H1 (cell line): ENCODE measurements around the gene BCAS3. TPM values are rescaled to one million over a fixed set of nuclear protein-coding genes. Genes with fewer than 3 reads are reported as not detected.

Experiments
- CTCF ChIA-PET: fragments of 300-600 bp; sonication (Branson Sonifier 250); formaldehyde crosslinking; loops from one replicate; lab custom pipeline; 2021; ENCODE audit not compliant: partially characterized antibody; lab: Charles Lee
- POLR2A ChIA-PET: fragments of 300-600 bp; sonication (Branson Sonifier 250); formaldehyde crosslinking; loops from one replicate; lab custom pipeline; 2021; ENCODE audit warnings: inconsistent platforms; ENCODE audit not compliant: partially characterized antibody; lab: Charles Lee
- DNase-seq, 2 experiments: peaks; one replicate each; pipeline versions ENCODE4 v3.0.0 to v3.0.0-alpha.2; 2010 to 2022; ENCODE audit warnings: low spot score in 2 of 2, low read depth in 1 of 2, mixed read lengths in 1 of 2
- FAIRE-seq: peaks from 2 replicates; lab custom pipeline; 2011; peaks lifted over from hg19 to GRCh38; lab: Jason Lieb, UNC
- H2AFZ ChIP-seq: 2 replicates; pipeline ENCODE4 v1.8.1; 2012; ENCODE audit warnings: low read length, inconsistent platforms
- H2AK5ac ChIP-seq: 2 replicates; pipeline ENCODE4 v1.6.1; 2013; ENCODE audit warnings: low read depth, low read length
- H2BK120ac ChIP-seq: replicated peaks from 2 replicates; pipeline ENCODE3; 2013; ENCODE audit warnings: low read depth, low read length, inconsistent platforms
- H2BK12ac ChIP-seq: 2 replicates; pipeline ENCODE4 v1.6.1; 2013; ENCODE audit warnings: low read depth, low read length
- H2BK15ac ChIP-seq: 2 replicates; pipeline ENCODE4 v1.6.1; 2013; ENCODE audit warnings: low read length
- H2BK20ac ChIP-seq: 2 replicates; pipeline ENCODE4 v1.6.1; 2013; ENCODE audit warnings: low read length
- H2BK5ac ChIP-seq: 2 replicates; pipeline ENCODE4 v1.6.1; 2013; ENCODE audit warnings: low read depth, low read length
- H3K14ac ChIP-seq: 2 replicates; pipeline ENCODE4 v1.6.1; 2013; ENCODE audit warnings: inconsistent platforms; ENCODE audit not compliant: insufficient read length
- H3K18ac ChIP-seq: 2 replicates; pipeline ENCODE4 v1.6.1; 2013; ENCODE audit warnings: low read length; ENCODE audit errors: extremely low read depth
- H3K23ac ChIP-seq: 2 replicates; pipeline ENCODE4 v1.6.1; 2013; ENCODE audit warnings: inconsistent platforms; ENCODE audit not compliant: insufficient read length
- H3K23me2 ChIP-seq: 2 replicates; pipeline ENCODE4 v1.6.1; 2013; ENCODE audit warnings: low read depth, low read length
- H3K27ac ChIP-seq: 2 replicates; pipeline ENCODE4 v1.6.1; 2011; ENCODE audit warnings: low read depth, low read length, inconsistent platforms
- H3K27me3 ChIP-seq, 4 experiments: replicated peaks in 1 of 4; 1 replicate in 1 of 4; 2 replicates in 3 of 4; pipeline versions ENCODE4 v1.6.1 to v1.8.1; 2011 to 2013; ENCODE audit warnings: low read length in 3 of 4, mild to moderate bottlenecking in 3 of 4, inconsistent platforms in 2 of 4, mixed read lengths in 2 of 4, moderate library complexity in 1 of 4; ENCODE audit not compliant: control insufficient read depth in 3 of 4, insufficient read depth in 3 of 4; ENCODE audit errors: extremely low read depth in 1 of 4
- H3K36me3 ChIP-seq, 4 experiments: 2 replicates each; pipeline versions ENCODE4 v1.6.1 to v1.8.1; 2011 to 2013; ENCODE audit warnings: mild to moderate bottlenecking in 4 of 4, low read length in 3 of 4, moderate library complexity in 2 of 4, control low read depth in 1 of 4, inconsistent platforms in 1 of 4; ENCODE audit not compliant: insufficient read depth in 4 of 4, control insufficient read depth in 2 of 4
- H3K4ac ChIP-seq: replicated peaks from 2 replicates; pipeline ENCODE3; 2013; ENCODE audit warnings: low read length, low read depth, mixed read lengths, inconsistent platforms; ENCODE audit not compliant: insufficient read length
- H3K4me1 ChIP-seq, 4 experiments: replicated peaks in 1 of 4; 1 replicate in 1 of 4; 2 replicates in 3 of 4; pipeline versions ENCODE4 v1.6.1 to v1.8.1; 2011 to 2013; ENCODE audit warnings: low read length in 3 of 4, inconsistent platforms in 2 of 4, mixed read lengths in 1 of 4; ENCODE audit not compliant: insufficient read depth in 4 of 4, control insufficient read depth in 3 of 4
- H3K4me2 ChIP-seq, 2 experiments: 2 replicates each; pipeline versions ENCODE4 v1.6.1 to v1.8.1; 2011 to 2013; ENCODE audit warnings: low read depth in 2 of 2, low read length in 2 of 2, control low read depth in 1 of 2, inconsistent platforms in 1 of 2, mild to moderate bottlenecking in 1 of 2; ENCODE audit not compliant: insufficient read depth in 1 of 2
- H3K4me3 ChIP-seq, 4 experiments: fragments of 200-600, 300-600 bp in 1 of 4; sonication (generic), shearing (Covaris generic), sonication (Bioruptor Twin) in 1 of 4; 2 replicates each; pipeline versions ENCODE4 v1.5.1 to v1.8.1; 2011 to 2016; ENCODE audit warnings: low read length in 4 of 4, low read depth in 3 of 4, control low read depth in 2 of 4, inconsistent platforms in 2 of 4, mild to moderate bottlenecking in 2 of 4, mixed read lengths in 1 of 4, moderate library complexity in 1 of 4; ENCODE audit not compliant: insufficient read depth in 2 of 4; ENCODE audit errors: extremely low read depth in 1 of 4
- H3K56ac ChIP-seq: replicated peaks from 2 replicates; pipeline ENCODE3; 2013; ENCODE audit warnings: low read depth, mild to moderate bottlenecking, mixed read lengths, low read length, inconsistent platforms; ENCODE audit not compliant: insufficient read length
- H3K79me1 ChIP-seq: 2 replicates; pipeline ENCODE4 v1.6.1; 2013; ENCODE audit warnings: low read depth, low read length, control low read depth
- H3K79me2 ChIP-seq, 2 experiments: 2 replicates each; pipeline versions ENCODE4 v1.6.1 to v1.8.1; 2012 to 2013; ENCODE audit warnings: low read length in 2 of 2, mild to moderate bottlenecking in 2 of 2, inconsistent platforms in 1 of 2; ENCODE audit not compliant: insufficient read depth in 2 of 2, control insufficient read depth in 1 of 2
- H3K9ac ChIP-seq, 4 experiments: replicated peaks in 1 of 4; 1 replicate in 1 of 4; 2 replicates in 3 of 4; pipeline versions ENCODE4 v1.6.1 to v1.8.1; 2011 to 2013; ENCODE audit warnings: low read depth in 3 of 4, low read length in 3 of 4, control low read depth in 2 of 4, mild to moderate bottlenecking in 2 of 4, moderate library complexity in 2 of 4, inconsistent platforms in 1 of 4; ENCODE audit errors: extremely low read depth in 1 of 4
- H3K9me3 ChIP-seq, 2 experiments: 2 replicates each; pipeline versions ENCODE4 v1.6.1 to v1.8.1; 2012 to 2013; ENCODE audit warnings: mild to moderate bottlenecking in 2 of 2, moderate library complexity in 2 of 2, control low read depth in 1 of 2, inconsistent platforms in 1 of 2, low read depth in 1 of 2, low read length in 1 of 2, mixed read lengths in 1 of 2; ENCODE audit not compliant: insufficient read depth in 2 of 2
- H4K20me1 ChIP-seq, 2 experiments: replicated peaks in 1 of 2; 2 replicates each; pipeline versions ENCODE3 to v1.8.1; 2011 to 2013; ENCODE audit warnings: inconsistent platforms in 2 of 2, low read length in 2 of 2, mild to moderate bottlenecking in 1 of 2; ENCODE audit not compliant: insufficient read depth in 2 of 2, control insufficient read depth in 1 of 2
- H4K5ac ChIP-seq: 2 replicates; pipeline ENCODE4 v1.6.1; 2013; ENCODE audit warnings: low read length, low read depth, mixed read lengths, inconsistent platforms; ENCODE audit not compliant: insufficient read length
- H4K8ac ChIP-seq: 2 replicates; pipeline ENCODE4 v1.8.0; 2013; ENCODE audit warnings: mild to moderate bottlenecking, moderate library complexity, low read length, inconsistent platforms; ENCODE audit not compliant: insufficient read depth; ENCODE audit errors: extremely low read depth
- H4K91ac ChIP-seq: replicated peaks from 2 replicates; pipeline ENCODE3; 2013; ENCODE audit warnings: low read length, mixed read lengths, inconsistent platforms; ENCODE audit not compliant: insufficient read length
- EP300 ChIP-seq, 2 experiments: IDR thresholded peaks; 1 replicate in 1 of 2; 2 replicates in 1 of 2; pipeline ENCODE4 v1.6.1; 2011 to 2012; ENCODE audit warnings: low read depth in 2 of 2, low read length in 2 of 2, mild to moderate bottlenecking in 2 of 2, borderline replicate concordance in 1 of 2, inconsistent platforms in 1 of 2, moderate library complexity in 1 of 2
- GABPA ChIP-seq: IDR thresholded peaks from 2 replicates; pipeline ENCODE4 v1.6.1; 2011; ENCODE audit warnings: mild to moderate bottlenecking, low read length, moderate library complexity, borderline replicate concordance; ENCODE audit not compliant: insufficient read depth
- MAFK ChIP-seq: IDR thresholded peaks from 2 replicates; pipeline ENCODE4 v1.6.1; 2012; ENCODE audit warnings: low read depth, mild to moderate bottlenecking, improper control_type of control experiment, low read length
- MAX ChIP-seq: IDR thresholded peaks from 2 replicates; pipeline ENCODE4 v1.6.1; 2012; ENCODE audit warnings: inconsistent platforms
- PHF8 ChIP-seq: fragments of 200-600 bp; sonication (generic); conservative IDR thresholded peaks from 2 replicates; pipeline ENCODE4 v1.7.1; 2012; ENCODE audit warnings: low read depth, mild to moderate bottlenecking, inconsistent platforms, low read length, moderate library complexity
- POLR2A ChIP-seq, 2 experiments: IDR thresholded peaks; 1 replicate in 1 of 2; 2 replicates in 1 of 2; pipeline ENCODE4 v1.6.1; 2011; ENCODE audit warnings: low read depth in 2 of 2, low read length in 2 of 2, mild to moderate bottlenecking in 2 of 2; ENCODE audit errors: control extremely low read depth in 1 of 2
- RAD21 ChIP-seq, 2 experiments: IDR thresholded peaks in 1 of 2; conservative IDR thresholded peaks in 1 of 2; 2 replicates each; pipeline ENCODE4 v1.6.1; 2011; ENCODE audit warnings: low read depth in 2 of 2, low read length in 2 of 2, improper control_type of control experiment in 1 of 2, inconsistent platforms in 1 of 2, mild to moderate bottlenecking in 1 of 2, moderate library complexity in 1 of 2
- RNF2 ChIP-seq: fragments of 200-900, 300-1000 bp; sonication (generic); IDR thresholded peaks from 2 replicates; pipeline ENCODE4 v1.7.1; 2016; ENCODE audit warnings: borderline replicate concordance, low read depth, mild to moderate bottlenecking, antibody characterized with exemption, low read length; ENCODE audit not compliant: poor library complexity, severe bottlenecking; ENCODE audit errors: missing control alignments
- SIN3A ChIP-seq, 2 experiments: IDR thresholded peaks in 1 of 2; conservative IDR thresholded peaks in 1 of 2; 2 replicates each; pipeline ENCODE4 v1.6.1; 2011 to 2012; ENCODE audit warnings: low read length in 2 of 2, improper control_type of control experiment in 1 of 2, low read depth in 1 of 2, mild to moderate bottlenecking in 1 of 2
- SP1 ChIP-seq: IDR thresholded peaks from 2 replicates; pipeline ENCODE4 v1.6.1; 2011; ENCODE audit warnings: low read depth, low read length
- WGBS, 2 experiments: shearing (Covaris generic) in 1 of 2; methylation state at CpG; one replicate each; pipeline versions ENCODE4 v1.1.6 to v1.1.7; 2013 to 2015; ENCODE audit warnings: low lambda C conversion rate in 2 of 2, mixed read lengths in 2 of 2, inconsistent platforms in 1 of 2, low coverage in 1 of 2, missing lambda C conversion rate in 1 of 2; ENCODE audit not compliant: insufficient replicate concordance in 2 of 2, insufficient coverage in 1 of 2, insufficient read length in 1 of 2; ENCODE audit errors: extremely low coverage in 1 of 2, missing lambda C conversion rate in 1 of 2; 5-methylcytosine and 5-hydroxymethylcytosine counted together
- polyA plus RNA-seq, 7 experiments: library from polyadenylated mRNA; depleted of rRNA in 3 of 7; stranded (reverse) in 5 of 7; unstranded in 2 of 7; fragments of >200 nt in 5 of 7; fragments of 200-250 nt in 2 of 7; gene quantifications; 1 replicate in 5 of 7; 2 replicates in 1 of 7; 4 replicates in 1 of 7; pipeline versions ENCODE4 v1.2.1 to v1.2.3, GENCODE V29; 2011 to 2013; ENCODE audit warnings: missing spikeins in 2 of 7, mixed read lengths in 2 of 7
- total RNA-seq: library from RNA; stranded (reverse); fragmentation: NEBNext Ultra II Directional; extraction: Animal tissue kit (Norgen Biotek cat#: 25700); gene quantifications from 2 replicates; pipeline ENCODE4 v1.2.1, GENCODE V29; 2021

Gene BCAS3
- total and polyA plus RNA-seq, 2 of the 8 experiments (the other 6 are each of a cell fraction or from before 2014, with no cell fraction given), result 9.9 to 13.3 TPM

GRCh38 chr17:61175298-61176142 lies 497.9 kb downstream of the BCAS3 start:
- FAIRE-seq, result no peak
- POLR2A ChIA-PET, result no interaction called here
- no peaks in the 10 kb centered on the region for H4K20me1 ChIP-seq
- no peak for TF ChIP-seq GABPA
- TF ChIP-seq SIN3A (conservative IDR thresholded peaks at IDR 0.05 in 1 of 2, IDR thresholded peaks at IDR 0.05 in 1 of 2; ENCODE audit: low read depth in 1 of 2, low read length in 2 of 2), result no peak
- TF ChIP-seq PHF8, result no peak
- no peak for TF ChIP-seq RNF2
- no peak for TF ChIP-seq POLR2A (IDR thresholded peaks at IDR 0.05; ENCODE audit: control extremely low read depth in 1 of 2, low read depth in 2 of 2, low read length in 2 of 2)
- TF ChIP-seq SP1, result no peak
- no peak for TF ChIP-seq EP300 (IDR thresholded peaks at IDR 0.05; ENCODE audit: borderline replicate concordance in 1 of 2, low read depth in 2 of 2, low read length in 2 of 2)
- TF ChIP-seq MAFK, result no peak
- TF ChIP-seq MAX, result no peak
- no peak for TF ChIP-seq RAD21 (IDR thresholded peaks at IDR 0.05 in 1 of 2, conservative IDR thresholded peaks at IDR 0.05 in 1 of 2; ENCODE audit: low read depth in 2 of 2, low read length in 2 of 2)

More at GRCh38 chr17:61175298-61176142, 497.9 kb downstream of the BCAS3 start:
- Histone ChIP-seq H3K18ac (no peak overlapping the region), H4K91ac (no peak overlapping the region), H3K4me1 (peaks cover 0 to 4% (median 0%) of the 10 kb centered on the region in 4 experiments; a peak in 1 of 7 replicates), H3K4me2 (no peak overlapping the region), H3K9me3 (no peaks in the 10 kb centered on the region), H3K14ac (no peak overlapping the region), H3K4ac (no peak overlapping the region), H3K79me1 (no peaks in the 10 kb centered on the region), H3K23me2 (no peaks in the 10 kb centered on the region), H2AK5ac (no peak overlapping the region), H4K5ac (no peak overlapping the region), H3K36me3 (no peaks in the 10 kb centered on the region), H2BK15ac (no peak overlapping the region), H2BK5ac (no peak overlapping the region), H2BK120ac (no peak overlapping the region), H2AFZ (no peak overlapping the region), H3K23ac (no peak overlapping the region), H2BK12ac (no peak overlapping the region), H3K27me3 (no peaks in the 10 kb centered on the region), H3K79me2 (no peaks in the 10 kb centered on the region), H4K8ac (no peak overlapping the region), H3K4me3 (no peak overlapping the region), H3K9ac (no peak overlapping the region), H3K27ac (no peak overlapping the region), H2BK20ac (no peak overlapping the region), H3K56ac (no peak overlapping the region)
- DNase-seq, result no peak
- CTCF ChIA-PET, result interaction anchor here (1.0 kb wide), 1 partner anchor 112 kb away, joined by 3 read pairs; no protein-coding TSS in a partner anchor
- WGBS, 2 experiments, result 89% methylated on average over 4 of the region's 4 CpGs; no CpG with 5 or more reads in 1 of the 2 experiments
